Measurements from ENCODE around the gene RNF17. TPM values are rescaled to one million over a fixed set of nuclear protein-coding genes. Genes with fewer than 3 reads are reported as not detected.

The RNF17 gene
- total and polyA plus RNA-seq, 2 of the 8 experiments (the other 6 are each of a cell fraction or from before 2014, with no cell fraction given) = not detected

GRCh38 chr13:24921881-24922280, 157.9 kb downstream of the RNF17 start:
- no peaks in the 10 kb centered on the region for H3K27me3 ChIP-seq (replicated peaks in 1 of 4; ENCODE audit: control insufficient read depth in 3 of 4, extremely low read depth in 1 of 4, insufficient read depth in 3 of 4, low read length in 3 of 4)
- no peak overlapping the region for H3K23ac ChIP-seq (ENCODE audit: insufficient read length)
- ChIA-PET CTCF (ENCODE audit: partially characterized antibody) (no interaction called here), POLR2A (ENCODE audit: partially characterized antibody) (interaction anchor here (0.7 to 1.5 kb wide), 8 partner anchors 9 to 174 kb away, joined by 3 to 6 read pairs (median 4); no protein-coding TSS in a partner anchor)
- no peak overlapping the region for H2BK20ac ChIP-seq (ENCODE audit: low read length)
- no peaks in the 10 kb centered on the region for H3K9me3 ChIP-seq (ENCODE audit: insufficient read depth in 2 of 2, low read depth in 1 of 2, low read length in 1 of 2)
- H3K4ac ChIP-seq (replicated peaks; ENCODE audit: insufficient read length, low read depth, low read length) = no peak overlapping the region
- peak overlapping the region; percentile 70 to 93 (median 85) for H3K4me3 ChIP-seq (ENCODE audit: extremely low read depth in 1 of 4, insufficient read depth in 2 of 4, low read depth in 3 of 4, low read length in 4 of 4)
- H3K36me3 ChIP-seq (ENCODE audit: control insufficient read depth in 2 of 4, insufficient read depth in 4 of 4, low read length in 3 of 4) = no peaks in the 10 kb centered on the region
- DNase-seq (ENCODE audit: low read depth in 1 of 2, low spot score in 2 of 2) (no peak), FAIRE-seq (no peak)
- no peak overlapping the region for H3K18ac ChIP-seq (ENCODE audit: extremely low read depth, low read length)
- H4K8ac ChIP-seq (ENCODE audit: extremely low read depth, insufficient read depth, low read length) = no peak overlapping the region
- peak overlapping the region; percentile 65 to 86 (median 82) for H3K9ac ChIP-seq (replicated peaks in 1 of 4; ENCODE audit: extremely low read depth in 1 of 4, low read depth in 3 of 4, low read length in 3 of 4)
- H3K4me1 ChIP-seq (replicated peaks in 1 of 4; ENCODE audit: control insufficient read depth in 3 of 4, insufficient read depth in 4 of 4, low read length in 3 of 4) = peaks cover 0 to 2% (median under 1%) of the 10 kb centered on the region in 4 experiments; a peak in 2 of 7 replicates
- peaks cover 5% of the 10 kb centered on the region; the same call in 1 of the 2 replicates for H3K79me1 ChIP-seq (ENCODE audit: low read depth, low read length)
- peaks cover 0 to 54% of the 10 kb centered on the region in 2 experiments; a peak in 3 of 4 replicates for H3K79me2 ChIP-seq (ENCODE audit: control insufficient read depth in 1 of 2, insufficient read depth in 2 of 2, low read length in 2 of 2)
- no peak overlapping the region for H2BK12ac ChIP-seq (ENCODE audit: low read depth, low read length)
- H2AK5ac ChIP-seq (ENCODE audit: low read depth, low read length) = no peak overlapping the region
- H4K91ac ChIP-seq (replicated peaks; ENCODE audit: insufficient read length, low read length) = no peak overlapping the region
- H2BK5ac ChIP-seq (ENCODE audit: low read depth, low read length) = no peak overlapping the region
- H3K23me2 ChIP-seq (ENCODE audit: low read depth, low read length) = peaks cover 3% of the 10 kb centered on the region; the same call in 1 of the 2 replicates
- peak overlapping the region; percentile 92 for H3K56ac ChIP-seq (replicated peaks; ENCODE audit: insufficient read length, low read depth, low read length)
- no peak overlapping the region for H2AFZ ChIP-seq (ENCODE audit: low read length)
- peaks cover 1 to 2% of the 10 kb centered on the region in 2 experiments for H4K20me1 ChIP-seq (replicated peaks in 1 of 2; ENCODE audit: control insufficient read depth in 1 of 2, insufficient read depth in 2 of 2, low read length in 2 of 2)
- no peak overlapping the region for H2BK120ac ChIP-seq (replicated peaks; ENCODE audit: low read depth, low read length)
- peak overlapping the region; percentile 69 to 78 for H3K4me2 ChIP-seq (ENCODE audit: insufficient read depth in 1 of 2, low read depth in 2 of 2, low read length in 2 of 2)
- WGBS, 2 experiments (ENCODE audit: extremely low coverage in 1 of 2, insufficient coverage in 1 of 2, insufficient read length in 1 of 2, insufficient replicate concordance in 2 of 2, low coverage in 1 of 2, low lambda C conversion rate in 2 of 2, missing lambda C conversion rate in 1 of 2) = 34% methylated on average over 5 of the region's 5 CpGs; no CpG with 5 or more reads in 1 of the 2 experiments
- no peak overlapping the region for H4K5ac ChIP-seq (ENCODE audit: insufficient read length, low read depth, low read length)
- no peak overlapping the region for H3K14ac ChIP-seq (ENCODE audit: insufficient read length)
- TF ChIP-seq SAP30 (IDR thresholded peaks at IDR 0.05; ENCODE audit: insufficient read depth, insufficient replicate concordance, low read length) (peak; percentile 10), SIN3A (conservative IDR thresholded peaks at IDR 0.05 in 1 of 2, IDR thresholded peaks at IDR 0.05 in 1 of 2; ENCODE audit: low read depth in 1 of 2, low read length in 2 of 2) (0 out of 4 replicates have a peak, but pooled peaks of 1 of the 2 experiments have one; percentile 14), CHD2 (IDR thresholded peaks at IDR 0.05; ENCODE audit: low read length) (no peak)
- H3K27ac ChIP-seq (ENCODE audit: low read depth, low read length) = no peak overlapping the region
- H2BK15ac ChIP-seq (ENCODE audit: low read length) = no peak overlapping the region
